Vagina (tissue), 2 donors: ENCODE measurements around the gene MYOF.

ENCODE experiments used
- POLR2A ChIP-seq, 2 donors: fragments of 450-650 bp; IDR thresholded peaks; one replicate each; pipeline ENCODE4 v1.6.1; 2017; ENCODE audit warnings: antibody characterized with exemption in 2 of 2, mild to moderate bottlenecking in 2 of 2, moderate library complexity in 2 of 2
- POLR2AphosphoS5 ChIP-seq, 2 donors: sonication (generic); formaldehyde crosslinking; IDR thresholded peaks; one replicate each; pipeline ENCODE4 v1.9.0; 2017; ENCODE audit warnings: antibody characterized with exemption in 2 of 2, mild to moderate bottlenecking in 2 of 2, low read depth in 1 of 2; ENCODE audit not compliant: insufficient read depth in 1 of 2
- TF ChIP-seq, protein P1 (sequence below), 3 experiments: fragments of 450-650 bp in 2 of 3; fragments of 200-600 bp in 1 of 3; sonication (generic) in 1 of 3; IDR thresholded peaks; one replicate each; pipeline ENCODE4 v1.5.1; 2017 to 2019; ENCODE audit warnings: antibody characterized with exemption in 3 of 3, mild to moderate bottlenecking in 2 of 3, moderate library complexity in 2 of 3

- TF ChIP-seq POLR2A (IDR thresholded peaks at IDR 0.05): no peak
- TF ChIP-seq POLR2AphosphoS5 (IDR thresholded peaks at IDR 0.05; ENCODE audit: insufficient read depth in 1 of 2, low read depth in 1 of 2): no peak
- TF ChIP-seq, protein P1, sequence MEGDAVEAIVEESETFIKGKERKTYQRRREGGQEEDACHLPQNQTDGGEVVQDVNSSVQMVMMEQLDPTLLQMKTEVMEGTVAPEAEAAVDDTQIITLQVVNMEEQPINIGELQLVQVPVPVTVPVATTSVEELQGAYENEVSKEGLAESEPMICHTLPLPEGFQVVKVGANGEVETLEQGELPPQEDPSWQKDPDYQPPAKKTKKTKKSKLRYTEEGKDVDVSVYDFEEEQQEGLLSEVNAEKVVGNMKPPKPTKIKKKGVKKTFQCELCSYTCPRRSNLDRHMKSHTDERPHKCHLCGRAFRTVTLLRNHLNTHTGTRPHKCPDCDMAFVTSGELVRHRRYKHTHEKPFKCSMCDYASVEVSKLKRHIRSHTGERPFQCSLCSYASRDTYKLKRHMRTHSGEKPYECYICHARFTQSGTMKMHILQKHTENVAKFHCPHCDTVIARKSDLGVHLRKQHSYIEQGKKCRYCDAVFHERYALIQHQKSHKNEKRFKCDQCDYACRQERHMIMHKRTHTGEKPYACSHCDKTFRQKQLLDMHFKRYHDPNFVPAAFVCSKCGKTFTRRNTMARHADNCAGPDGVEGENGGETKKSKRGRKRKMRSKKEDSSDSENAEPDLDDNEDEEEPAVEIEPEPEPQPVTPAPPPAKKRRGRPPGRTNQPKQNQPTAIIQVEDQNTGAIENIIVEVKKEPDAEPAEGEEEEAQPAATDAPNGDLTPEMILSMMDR (IDR thresholded peaks at IDR 0.05): no peak
Observed at GRCh38 chr10:93269281-93269680, 212.9 kb downstream of the MYOF start.
